ENCODE results near the gene UNCX. TPM values are rescaled to one million over a fixed set of nuclear protein-coding genes. Genes with fewer than 3 reads are reported as not detected.
A peak's percentile ranks its signal among the peaks of the same experiment; 100 is the strongest.

UNCX gene
- total and polyA plus RNA-seq, 2 of the 4 experiments (the other 2 are of a cell fraction): not detected

DNA sequence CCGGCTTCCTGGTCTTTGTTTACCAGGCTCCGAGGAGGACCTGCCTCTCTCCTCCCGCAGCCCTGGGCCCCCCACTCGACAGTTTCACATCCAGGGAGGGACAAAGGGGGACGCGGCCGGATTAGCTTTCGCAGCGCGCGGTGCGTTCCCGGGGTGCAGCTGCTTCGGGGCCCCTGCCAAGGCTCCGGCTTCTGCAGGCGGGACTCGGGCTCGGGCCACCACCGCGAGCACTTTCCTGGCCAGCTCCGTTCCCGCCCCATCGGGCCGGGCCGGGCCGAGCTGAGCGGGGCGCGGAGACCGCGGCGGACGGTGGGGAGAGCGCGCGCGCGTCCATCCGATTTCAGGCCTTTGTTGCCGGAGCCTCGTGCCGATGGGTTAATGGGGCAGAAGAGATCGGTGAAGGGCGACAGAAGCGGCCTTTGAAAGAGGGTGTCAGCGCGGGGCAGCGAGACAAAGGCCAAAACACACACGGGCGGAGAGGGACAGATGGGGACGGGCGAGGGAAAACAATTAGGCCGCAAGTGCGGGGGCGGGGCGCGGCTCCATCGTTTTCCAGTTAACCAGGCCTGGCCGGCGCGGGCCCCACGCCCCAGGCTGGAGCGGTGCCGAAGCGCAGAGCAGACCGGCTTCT is 8.5 kb upstream of the UNCX start:
- peaks cover 7% of the 10 kb centered on the region; the same call in 1 of the 2 replicates for H3K9me3 ChIP-seq (ENCODE audit: control insufficient read depth, insufficient read depth, low read length)
- H3K9ac ChIP-seq (ENCODE audit: low read depth, low read length): no peak overlapping the region
- dilution Hi-C loops (cut with HindIII; ENCODE audit: low sequenced_read_pairs, unreplicated experiment): no loop called here
- ChIA-PET POLR2A (ENCODE audit: unreplicated experiment) (no interaction called here), CTCF (no interaction called here)
- no peak overlapping the region for H3K27ac ChIP-seq (ENCODE audit: insufficient read depth, low read length)
- no peak overlapping the region for H2BK120ac ChIP-seq (ENCODE audit: low read depth, low read length)
- no peak overlapping the region for H3K56ac ChIP-seq (ENCODE audit: extremely low read depth, insufficient read depth, low read length)
- no peak overlapping the region for H3K23ac ChIP-seq (ENCODE audit: low read depth, low read length)
- H2BK5ac ChIP-seq (ENCODE audit: low read depth, low read length, poor library complexity, severe bottlenecking): no peak overlapping the region
- no peaks in the 10 kb centered on the region for H3K9me1 ChIP-seq (ENCODE audit: insufficient read depth, low read length)
- H4K20me1 ChIP-seq (ENCODE audit: insufficient read depth, low read length): peaks cover 3% of the 10 kb centered on the region; the same call in 1 of the 2 replicates
- WGBS, 2 experiments (ENCODE audit: extremely low coverage in 2 of 2, insufficient read length in 1 of 2): 6% methylated on average over 23 of the region's 66 CpGs; no CpG with 5 or more reads in 1 of the 2 experiments
- in situ Hi-C loops (cut with MboI; ENCODE audit: low sequenced_read_pairs): no loop called here
- no peak overlapping the region for H4K5ac ChIP-seq (ENCODE audit: low read depth, low read length)
- DNase-seq (no peak), ATAC-seq (ENCODE audit: low read depth) (no peak)
- H3K4ac ChIP-seq (ENCODE audit: low read depth, low read length): no peak overlapping the region
- H2AK9ac ChIP-seq (replicated peaks; ENCODE audit: low read depth, low read length, poor library complexity): no peak overlapping the region
- H2AK5ac ChIP-seq (ENCODE audit: low read depth, low read length): no peak overlapping the region
- no peak overlapping the region for H3K4me3 ChIP-seq (ENCODE audit: insufficient read depth, low read depth, low read length)
- TF ChIP-seq FOS (IDR thresholded peaks at IDR 0.05; ENCODE audit: low read depth, low read length): no peak
- no peak for TF ChIP-seq SMC3 (IDR thresholded peaks at IDR 0.05; ENCODE audit: low read depth, low read length)
- TF ChIP-seq, protein P1, sequence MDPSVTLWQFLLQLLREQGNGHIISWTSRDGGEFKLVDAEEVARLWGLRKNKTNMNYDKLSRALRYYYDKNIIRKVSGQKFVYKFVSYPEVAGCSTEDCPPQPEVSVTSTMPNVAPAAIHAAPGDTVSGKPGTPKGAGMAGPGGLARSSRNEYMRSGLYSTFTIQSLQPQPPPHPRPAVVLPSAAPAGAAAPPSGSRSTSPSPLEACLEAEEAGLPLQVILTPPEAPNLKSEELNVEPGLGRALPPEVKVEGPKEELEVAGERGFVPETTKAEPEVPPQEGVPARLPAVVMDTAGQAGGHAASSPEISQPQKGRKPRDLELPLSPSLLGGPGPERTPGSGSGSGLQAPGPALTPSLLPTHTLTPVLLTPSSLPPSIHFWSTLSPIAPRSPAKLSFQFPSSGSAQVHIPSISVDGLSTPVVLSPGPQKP (IDR thresholded peaks at IDR 0.05; ENCODE audit: borderline replicate concordance, low read depth, low read length): no peak
- TF ChIP-seq CHD1 (IDR thresholded peaks at IDR 0.05; ENCODE audit: low read depth, low read length): no peak
- no peak for TF ChIP-seq RFX5 (IDR thresholded peaks at IDR 0.05; ENCODE audit: low read depth, low read length)
- no peak for TF ChIP-seq RAD21 (IDR thresholded peaks at IDR 0.05; ENCODE audit: low read length)
- no peak for TF ChIP-seq MAFK (IDR thresholded peaks at IDR 0.05; ENCODE audit: low read depth, low read length)
- no peak for TF ChIP-seq NFE2L2 (IDR thresholded peaks at IDR 0.05; ENCODE audit: low read depth, low read length)
- TF ChIP-seq, protein P2, sequence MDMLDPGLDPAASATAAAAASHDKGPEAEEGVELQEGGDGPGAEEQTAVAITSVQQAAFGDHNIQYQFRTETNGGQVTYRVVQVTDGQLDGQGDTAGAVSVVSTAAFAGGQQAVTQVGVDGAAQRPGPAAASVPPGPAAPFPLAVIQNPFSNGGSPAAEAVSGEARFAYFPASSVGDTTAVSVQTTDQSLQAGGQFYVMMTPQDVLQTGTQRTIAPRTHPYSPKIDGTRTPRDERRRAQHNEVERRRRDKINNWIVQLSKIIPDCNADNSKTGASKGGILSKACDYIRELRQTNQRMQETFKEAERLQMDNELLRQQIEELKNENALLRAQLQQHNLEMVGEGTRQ (IDR thresholded peaks at IDR 0.05; ENCODE audit: low read depth, low read length): no peak
- no peak for TF ChIP-seq POLR2A (IDR thresholded peaks at IDR 0.05; ENCODE audit: low read depth, low read length)
- no peak for TF ChIP-seq MAZ (IDR thresholded peaks at IDR 0.05; ENCODE audit: borderline replicate concordance, low read depth, low read length)
- no peak for TF ChIP-seq RCOR1 (IDR thresholded peaks at IDR 0.05; ENCODE audit: insufficient replicate concordance, low read length)
- TF ChIP-seq BHLHE40 (IDR thresholded peaks at IDR 0.05; ENCODE audit: low read depth, low read length): no peak
- intact Hi-C loops (cut with micrococcal nuclease): loop anchor here (10.0 kb wide), 1 partner anchor 191 kb away; no protein-coding TSS in a partner anchor
- no peak overlapping the region for H2BK20ac ChIP-seq (ENCODE audit: low read depth, low read length)
- no peaks in the 10 kb centered on the region for H3K79me1 ChIP-seq (ENCODE audit: low read depth in 1 of 2, low read length in 2 of 2)
- no peak overlapping the region for H2BK15ac ChIP-seq (ENCODE audit: low read depth, low read length)
- H3K18ac ChIP-seq (ENCODE audit: low read depth, low read length): no peak overlapping the region
- peak overlapping the region; percentile 34 for H2AFZ ChIP-seq (replicated peaks; ENCODE audit: low read length, poor library complexity)
- H3K4me1 ChIP-seq (ENCODE audit: control insufficient read depth, insufficient read depth, low read length): peaks cover 2% of the 10 kb centered on the region; the same call in 1 of the 2 replicates
- H3K27me3 ChIP-seq (ENCODE audit: control insufficient read depth, insufficient read depth, low read length): peaks cover 88% of the 10 kb centered on the region
- H4K91ac ChIP-seq (ENCODE audit: insufficient read depth, low read depth, low read length): no peak overlapping the region
- BruUV-seq (replicated peaks): no TSS peak
- H3K36me3 ChIP-seq (ENCODE audit: control insufficient read depth, insufficient read depth, low read length): no peaks in the 10 kb centered on the region
- H3K14ac ChIP-seq (replicated peaks; ENCODE audit: low read depth, low read length): no peak overlapping the region
- peak overlapping the region; percentile 42; the same call in 1 of the 2 replicates for H3K4me2 ChIP-seq (ENCODE audit: low read depth, low read length)
- H4K8ac ChIP-seq (ENCODE audit: low read depth in 2 of 2, low read length in 2 of 2): no peak overlapping the region

Measured in IMR-90 (cell line).